Dermis blood vessel endothelial cell (primary cell): ENCODE results near the gene C19orf73. TPM values are rescaled to one million over a fixed set of nuclear protein-coding genes. Genes with fewer than 3 reads are reported as not detected.

ENCODE experiments used
- DNase-seq: peaks from one replicate; pipeline ENCODE4 v3.0.0; 2010
- total RNA-seq: library from RNA; depleted of rRNA; stranded (reverse); fragments of >200 nt; gene quantifications from 2 replicates; pipeline ENCODE4 v1.2.3, GENCODE V29; 2014

C19orf73 gene
- total RNA-seq, 1 donor from 2014 or later = 1.4 TPM

GRCh38 chr19:49120868-49121267, 1.9 kb upstream of the C19orf73 start:
- DNase-seq = no peak

GRCh38 chr19:49120325-49120683, 1.4 kb upstream of the C19orf73 start:
- DNase-seq = no peak

DNA sequence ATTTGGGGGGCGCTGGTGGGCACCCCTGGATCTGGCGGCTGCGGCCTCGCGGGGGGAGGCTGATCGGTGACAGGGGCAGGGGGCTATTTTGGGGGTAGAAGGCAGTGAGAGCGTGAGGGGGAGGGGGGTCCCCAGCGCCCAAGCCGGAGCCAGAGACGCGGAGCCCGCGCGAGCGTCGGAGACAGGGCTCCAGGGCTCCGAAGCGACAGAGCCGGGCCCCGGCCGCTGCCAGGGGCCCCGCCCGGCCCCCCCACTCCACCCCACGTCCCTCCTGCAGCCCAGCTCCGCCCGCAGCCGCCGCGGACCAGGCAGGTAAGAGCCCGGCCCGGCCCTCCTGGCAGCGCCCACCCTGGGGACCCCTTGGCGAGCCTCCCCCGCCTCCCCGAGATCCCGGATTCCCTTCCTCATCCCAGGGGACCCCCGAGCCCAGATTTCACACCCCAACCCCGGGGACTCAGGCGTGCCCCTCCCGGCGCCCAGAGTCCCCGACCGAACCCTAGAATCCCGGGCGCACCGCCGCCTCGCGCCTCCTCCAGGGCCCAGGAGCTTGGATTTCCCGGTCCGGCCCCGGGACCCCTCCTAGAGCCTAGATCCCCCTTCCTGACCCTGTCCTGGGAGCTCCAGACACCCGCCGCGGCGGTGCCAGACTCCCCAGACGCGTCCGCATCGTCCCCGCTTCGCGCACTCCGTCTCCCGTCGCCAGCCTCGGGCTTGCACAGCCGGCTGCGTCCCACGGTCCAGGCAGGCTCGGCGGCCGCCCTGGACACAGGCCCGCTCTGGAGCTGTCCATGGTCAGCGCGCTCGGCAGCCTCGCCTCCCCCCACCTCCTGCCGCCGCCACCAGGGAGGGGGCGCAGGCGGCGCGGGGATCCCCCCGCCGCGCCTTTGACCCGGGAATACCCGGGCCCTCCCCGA, 725 bp upstream of the C19orf73 start, which contains the start of gene PPFIA3:
PPFIA3 (plus strand) TSS at position 134 of the 914 bp plus-strand sequence. CDS start 8,330 bp downstream, outside the sequence.
- peak; percentile 77 for DNase-seq

GRCh38 chr19:49117677-49118564, 1.0 kb downstream of the C19orf73 start:
- no peak for DNase-seq

GRCh38 chr19:49116544-49116943, 2.4 kb downstream of the C19orf73 start:
- DNase-seq = no peak

DNA sequence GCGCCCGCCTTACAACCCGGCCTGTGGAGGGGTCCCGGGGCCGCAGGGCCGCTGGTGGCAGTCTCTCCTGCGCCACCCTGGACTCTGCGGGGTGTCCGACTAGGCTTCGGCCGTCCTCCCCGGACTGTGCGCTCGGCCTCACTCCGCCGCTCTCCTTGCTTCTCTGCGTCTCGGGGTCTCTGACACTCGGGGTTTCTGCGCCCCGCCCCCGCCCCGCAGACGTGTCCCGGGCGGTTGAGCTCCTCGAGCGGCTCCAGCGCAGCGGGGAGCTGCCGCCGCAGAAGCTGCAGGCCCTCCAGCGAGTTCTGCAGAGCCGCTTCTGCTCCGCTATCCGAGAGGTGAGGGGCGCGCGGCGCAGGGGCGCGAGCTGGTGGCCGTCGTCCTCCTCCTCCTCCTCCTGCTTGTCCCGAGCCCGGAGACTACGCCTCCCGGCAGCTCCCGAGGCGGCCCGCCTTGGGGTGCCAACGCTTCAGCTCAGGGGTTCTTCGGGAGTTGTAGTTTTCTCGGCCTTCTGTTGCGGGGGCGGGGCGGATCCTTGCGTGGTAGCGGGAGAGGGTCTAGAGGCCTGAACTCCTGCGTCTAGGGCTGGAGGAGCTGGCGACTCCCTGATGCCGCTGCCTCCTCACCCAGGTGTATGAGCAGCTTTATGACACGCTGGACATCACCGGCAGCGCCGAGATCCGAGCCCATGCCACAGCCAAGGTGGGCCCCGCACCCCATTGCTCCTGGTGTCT, 4.1 kb downstream of the C19orf73 start:
- peak; percentile 48 for DNase-seq

- DNase-seq = peak; percentile 79
These were observed 4.9 kb downstream of the C19orf73 start, which contains the start of gene LIN7B for GRCh38 chr19:49113762-49114629. LIN7B (plus strand) TSS chr19:49114370; CDS start chr19:49114405, 35 bp downstream.

GRCh38 chr19:49111218-49111998, 7.5 kb downstream of the C19orf73 start:
- no peak for DNase-seq

- DNase-seq = no peak
These were observed 8.4 kb downstream of the C19orf73 start for GRCh38 chr19:49110567-49110966.

DNA sequence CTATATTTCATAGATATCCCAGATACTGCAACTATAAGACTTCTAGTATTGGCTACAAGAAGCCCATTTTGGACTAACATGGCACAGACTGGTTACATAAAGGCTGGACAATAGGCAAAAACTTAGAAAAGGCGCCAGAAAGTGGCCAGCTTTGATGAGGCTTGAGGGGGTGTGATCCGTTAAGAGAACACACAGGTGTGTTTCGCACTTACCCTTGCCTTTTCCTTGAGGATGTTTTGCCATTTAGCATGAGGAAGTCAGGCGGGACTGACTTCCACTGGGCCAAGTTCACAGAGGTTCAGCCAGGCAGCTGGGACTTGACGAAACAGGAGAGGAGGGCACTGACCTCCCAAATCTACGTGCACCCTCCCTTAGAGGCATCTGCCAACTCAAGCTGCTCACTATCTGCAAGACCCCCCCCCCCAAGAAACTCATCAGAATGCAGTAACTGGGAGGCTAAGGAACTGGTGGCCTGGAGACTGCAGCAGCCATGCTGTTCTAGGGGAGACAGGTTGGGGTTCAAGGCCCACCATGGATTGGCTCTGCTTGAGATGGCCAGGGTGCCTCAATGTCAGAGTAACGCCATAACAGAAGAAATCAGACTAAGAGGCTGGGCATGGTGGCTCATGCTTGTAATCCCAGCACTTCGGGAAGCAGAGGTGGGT, 9.2 kb downstream of the C19orf73 start:
- DNase-seq = no peak

GRCh38 chr19:49109051-49109450, 9.9 kb downstream of the C19orf73 start:
- no peak for DNase-seq

DNA sequence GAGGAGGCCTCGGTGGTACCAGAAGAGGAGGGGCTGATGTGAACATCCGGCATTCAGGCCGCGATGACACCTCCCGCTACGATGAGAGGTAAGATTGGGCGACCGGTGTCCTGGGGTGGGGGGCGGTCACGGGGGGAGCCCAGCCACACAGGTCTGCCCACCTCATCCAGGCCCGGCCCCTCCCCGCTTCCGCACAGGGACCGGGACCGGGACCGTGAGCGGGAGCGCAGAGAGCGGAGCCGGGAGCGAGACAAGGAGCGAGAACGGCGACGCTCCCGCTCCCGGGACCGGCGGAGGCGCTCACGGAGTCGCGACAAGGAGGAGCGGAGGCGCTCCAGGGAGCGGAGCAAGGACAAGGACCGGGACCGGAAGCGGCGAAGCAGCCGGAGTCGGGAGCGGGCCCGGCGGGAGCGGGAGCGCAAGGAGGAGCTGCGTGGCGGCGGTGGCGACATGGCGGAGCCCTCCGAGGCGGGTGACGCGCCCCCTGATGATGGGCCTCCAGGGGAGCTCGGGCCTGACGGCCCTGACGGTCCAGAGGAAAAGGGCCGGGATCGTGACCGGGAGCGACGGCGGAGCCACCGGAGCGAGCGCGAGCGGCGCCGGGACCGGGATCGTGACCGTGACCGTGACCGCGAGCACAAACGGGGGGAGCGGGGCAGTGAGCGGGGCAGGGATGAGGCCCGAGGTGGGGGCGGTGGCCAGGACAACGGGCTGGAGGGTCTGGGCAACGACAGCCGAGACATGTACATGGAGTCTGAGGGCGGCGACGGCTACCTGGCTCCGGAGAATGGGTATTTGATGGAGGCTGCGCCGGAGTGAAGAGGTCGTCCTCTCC, 11.1 kb downstream of the C19orf73 start:
- no peak for DNase-seq

DNA sequence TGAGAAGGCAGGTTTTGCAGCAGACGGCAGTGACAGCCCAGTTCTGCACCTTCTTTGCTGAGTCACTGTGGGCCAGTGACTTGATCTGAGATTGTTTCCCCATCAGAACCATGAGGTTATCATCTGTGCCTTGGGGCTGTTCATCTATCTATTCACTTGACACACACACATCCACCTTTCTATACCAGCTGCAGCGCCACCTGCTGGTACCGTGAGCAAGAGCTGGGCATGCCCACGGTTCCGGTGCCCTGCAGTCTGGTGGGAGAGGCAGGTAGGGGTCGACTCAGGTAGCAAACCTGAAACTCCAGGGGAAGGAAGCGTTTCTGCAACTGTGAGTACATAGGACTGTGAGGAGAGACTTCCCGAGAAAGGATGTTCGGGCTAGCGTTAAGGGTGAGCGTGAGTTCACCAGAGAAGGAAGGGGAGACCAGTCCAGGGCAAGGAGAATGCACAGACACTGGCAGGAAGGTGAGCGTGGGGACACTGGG, 12.3 kb downstream of the C19orf73 start:
- peak; percentile 74 for DNase-seq

DNA sequence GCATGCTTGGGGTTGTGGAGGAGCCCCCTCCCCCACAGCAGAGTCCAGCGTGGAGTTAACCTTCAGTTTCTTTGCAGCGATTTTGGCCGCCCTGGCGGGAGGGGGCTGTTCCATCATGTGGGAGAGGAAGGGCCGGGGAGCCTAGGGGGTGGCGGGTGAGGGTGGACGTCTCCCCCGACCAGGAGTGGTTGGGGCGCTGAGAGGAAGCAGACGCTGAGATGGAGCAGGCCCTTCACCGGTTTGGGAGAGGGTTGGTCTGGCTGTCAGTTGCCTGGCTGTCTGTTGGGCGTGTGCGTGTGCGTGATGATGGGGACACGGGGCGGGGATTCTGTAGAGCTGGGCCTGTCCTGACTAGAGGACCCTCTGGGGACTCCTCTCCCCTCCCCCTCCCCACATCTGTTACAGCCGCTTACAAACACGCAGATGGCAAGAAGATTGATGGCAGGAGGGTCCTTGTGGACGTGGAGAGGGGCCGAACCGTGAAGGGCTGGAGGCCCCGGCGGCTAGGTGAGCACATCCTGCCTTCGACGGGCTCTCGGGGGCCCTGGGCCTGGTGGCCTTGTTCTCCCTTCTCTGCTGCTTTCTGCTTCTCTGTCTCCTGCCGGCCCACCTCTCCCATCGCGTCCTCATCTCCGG, 14.6 kb downstream of the C19orf73 start:
- no peak for DNase-seq

GRCh38 chr19:49103331-49104085, 15.4 kb downstream of the C19orf73 start:
- DNase-seq = no peak

DNA sequence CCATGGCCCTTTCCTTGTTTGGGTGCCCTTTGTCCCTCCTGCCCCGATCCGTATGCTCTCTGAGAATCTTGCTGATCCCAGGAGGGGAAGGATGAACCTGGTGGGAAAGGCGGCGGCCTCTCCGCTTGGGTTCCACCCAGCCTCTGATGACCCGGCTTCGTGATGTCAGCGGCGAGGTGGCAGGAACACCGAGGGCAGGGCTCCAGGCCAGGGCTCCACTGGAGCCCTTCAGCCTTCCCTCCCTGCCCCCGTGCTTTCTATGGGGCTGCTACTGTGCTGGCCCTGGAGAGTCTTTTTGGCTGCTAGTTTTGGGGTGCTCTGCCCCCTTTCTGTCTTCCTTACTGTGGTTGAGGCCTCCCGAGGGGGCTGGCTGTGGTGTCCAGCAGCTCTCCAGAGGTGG, 16.6 kb downstream of the C19orf73 start:
- no peak for DNase-seq

DNA sequence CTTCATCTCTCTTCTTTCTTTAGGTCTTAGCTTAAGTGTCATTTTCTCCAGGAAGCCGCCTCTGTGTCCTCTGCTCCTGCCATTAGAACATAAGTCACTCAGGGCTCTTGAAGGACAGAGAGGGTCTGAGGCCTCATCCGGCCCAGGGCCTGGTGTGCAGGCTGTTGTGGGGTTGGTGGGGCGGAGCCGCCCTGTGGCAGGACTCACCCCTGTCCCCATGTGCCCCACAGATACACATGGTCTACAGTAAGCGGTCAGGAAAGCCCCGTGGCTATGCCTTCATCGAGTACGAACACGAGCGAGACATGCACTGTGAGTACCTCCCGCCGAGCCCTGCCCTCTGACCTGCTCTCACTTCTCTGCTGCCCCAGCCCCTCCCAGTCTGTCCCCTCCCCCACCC, 17.8 kb downstream of the C19orf73 start:
- DNase-seq = no peak

DNA sequence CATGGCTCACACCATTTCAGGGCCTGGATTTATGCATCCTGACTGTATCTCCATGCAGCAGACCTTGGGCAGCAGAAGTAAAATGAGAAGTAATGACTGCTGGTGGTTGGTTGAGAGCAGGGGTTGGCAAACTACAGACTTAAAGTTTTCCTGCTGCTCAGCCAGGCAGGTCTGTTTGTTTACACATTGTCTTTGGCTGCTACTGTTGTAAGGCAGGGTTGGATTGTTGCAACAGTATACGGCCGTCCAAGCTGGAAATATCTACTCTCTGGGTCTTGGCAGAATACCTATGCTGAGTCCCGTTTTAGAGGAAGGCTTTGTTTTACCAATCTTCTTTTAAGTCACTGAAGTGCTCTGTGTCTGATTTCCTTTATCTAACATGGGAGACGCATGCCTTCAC, 20.1 kb downstream of the C19orf73 start:
- no peak for DNase-seq
